GM13977 (cell line): ENCODE data around the gene MPDZ.

Experiments
- DNase-seq: peaks from one replicate; pipeline ENCODE4 v3.0.0; 2012; ENCODE audit warnings: low spot score
- CTCF ChIP-seq: IDR thresholded peaks from 2 replicates; pipeline ENCODE4 v1.5.1; 2012; ENCODE audit warnings: mild to moderate bottlenecking, control low read depth; ENCODE audit not compliant: insufficient read depth; ENCODE audit errors: extremely low read depth, missing control alignments
- in situ Hi-C: fragments of 300-500 bp; cut with MboI; formaldehyde crosslinking; loops from one replicate; pipeline ENCODE4 v1.12.0; 2022; ENCODE audit warnings: low sequenced_read_pairs, low pct_unique_long_range_greater_than_20kb, mixed read lengths, inconsistent platforms; ENCODE audit not compliant: unreplicated experiment

Gene MPDZ

DNA sequence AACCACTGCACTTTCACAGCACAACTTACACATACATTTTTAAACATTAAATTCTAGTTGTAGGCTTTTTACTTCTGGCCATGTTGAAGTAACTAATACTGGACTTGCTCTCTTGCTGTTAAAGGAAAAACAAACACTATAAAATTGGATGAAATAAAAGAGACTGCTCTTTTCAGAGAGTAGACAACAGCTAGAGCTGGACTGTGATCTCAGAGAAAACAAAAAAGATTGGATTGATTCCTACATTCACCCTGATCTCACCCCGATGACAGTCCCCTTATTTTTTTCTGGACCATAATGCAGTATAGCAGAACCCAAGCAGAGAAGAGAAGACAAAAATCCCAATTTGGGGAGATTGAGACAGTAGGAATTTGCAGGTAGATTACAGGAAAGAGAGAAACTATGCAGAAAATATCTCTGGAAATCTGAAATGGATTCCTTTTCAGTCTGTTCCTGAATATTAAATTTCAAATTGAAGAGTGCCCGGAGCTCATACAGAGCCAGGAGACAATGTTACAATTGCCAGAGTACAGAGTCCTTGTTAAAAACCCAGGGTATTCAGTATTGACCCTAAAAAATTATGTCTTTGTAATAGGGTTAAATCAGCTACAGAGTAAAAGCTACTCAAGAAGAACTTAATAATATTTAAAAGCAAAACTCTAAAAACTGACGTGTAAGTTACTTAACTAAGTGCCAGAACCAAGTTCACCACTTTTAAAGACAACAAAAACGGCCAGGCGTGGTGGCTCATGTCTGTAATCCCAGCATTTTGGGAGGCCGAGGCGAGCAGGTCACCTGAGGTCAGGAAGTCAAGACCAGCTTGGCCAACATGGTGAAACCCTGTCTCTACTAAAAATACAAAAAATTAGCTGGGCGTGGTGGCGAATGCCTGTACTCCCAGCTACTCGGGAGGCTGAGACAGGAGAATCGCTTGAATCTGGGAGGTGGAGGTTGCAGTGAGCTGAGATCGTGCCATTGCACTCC is 208.6 kb downstream of the MPDZ start:
- DNase-seq = no peak
- in situ Hi-C loops = no loop called here
- no peak for TF ChIP-seq CTCF

DNA sequence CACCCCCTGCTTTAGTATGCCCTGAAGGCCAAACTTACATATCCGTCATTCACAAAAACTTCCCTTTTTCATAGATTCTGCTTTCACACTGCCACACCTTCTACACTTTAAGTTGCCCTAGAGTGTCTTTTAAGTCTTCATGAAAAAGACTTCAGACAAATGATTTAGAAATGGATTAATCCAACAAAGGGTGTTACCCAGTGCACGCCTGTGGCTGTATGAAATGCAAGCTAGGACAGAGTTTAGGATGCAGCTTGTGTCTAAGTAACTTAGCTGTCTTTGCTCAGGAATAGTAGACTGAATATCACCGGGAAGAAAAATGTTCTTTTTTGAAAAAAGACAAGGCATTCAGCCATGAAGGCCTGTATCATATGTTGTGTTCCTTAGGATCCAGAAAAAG is 210.0 kb downstream of the MPDZ start:
- in situ Hi-C loops = no loop called here
- DNase-seq = no peak
- TF ChIP-seq CTCF = no peak

DNA sequence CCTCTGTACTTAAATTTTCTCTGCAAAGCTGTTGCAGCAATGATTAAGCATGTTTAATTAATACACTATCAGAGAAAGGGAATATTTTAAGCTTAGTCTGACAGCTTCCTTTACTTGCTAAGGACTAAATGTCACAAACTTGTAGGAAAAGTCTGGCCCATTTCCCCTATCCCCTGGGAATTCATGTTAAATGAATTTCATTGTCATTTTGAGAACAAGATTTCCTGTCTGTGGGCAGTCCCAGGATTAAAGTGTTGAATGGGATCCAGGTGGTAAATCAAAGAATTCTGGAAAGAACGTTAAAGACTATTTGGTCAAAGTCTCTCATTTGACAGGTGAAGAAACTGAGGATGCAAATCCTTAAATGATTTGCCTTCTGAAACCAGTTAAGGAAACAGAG is 214.8 kb downstream of the MPDZ start:
- DNase-seq = no peak
- no peak for TF ChIP-seq CTCF
- in situ Hi-C loops = no loop called here

GRCh38 chr9:13063880-13064459 is 215.5 kb downstream of the MPDZ start:
- TF ChIP-seq CTCF = no peak
- no peak for DNase-seq
- in situ Hi-C loops = no loop called here

DNA sequence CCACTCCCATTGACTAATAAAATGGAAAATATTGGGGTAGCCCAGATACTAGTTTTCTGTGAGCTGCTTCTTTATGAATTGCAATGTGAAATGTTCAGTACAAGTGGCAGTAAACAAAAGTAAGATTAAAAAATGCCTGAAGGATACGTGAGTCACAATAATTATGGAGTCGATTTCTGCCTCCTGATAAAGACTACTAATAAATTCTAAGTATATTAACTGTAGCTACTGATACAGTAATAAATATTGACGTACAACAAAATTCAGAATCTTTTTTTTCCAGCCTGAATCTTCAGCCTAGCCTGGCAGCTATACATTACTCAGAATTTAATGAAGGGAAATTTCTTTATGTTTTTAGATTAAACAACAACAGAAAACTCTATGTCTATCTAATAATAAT is 218.1 kb downstream of the MPDZ start:
- no peak for TF ChIP-seq CTCF
- in situ Hi-C loops = no loop called here
- no peak for DNase-seq
